Measurements from ENCODE around the gene CDCP1.

DNA sequence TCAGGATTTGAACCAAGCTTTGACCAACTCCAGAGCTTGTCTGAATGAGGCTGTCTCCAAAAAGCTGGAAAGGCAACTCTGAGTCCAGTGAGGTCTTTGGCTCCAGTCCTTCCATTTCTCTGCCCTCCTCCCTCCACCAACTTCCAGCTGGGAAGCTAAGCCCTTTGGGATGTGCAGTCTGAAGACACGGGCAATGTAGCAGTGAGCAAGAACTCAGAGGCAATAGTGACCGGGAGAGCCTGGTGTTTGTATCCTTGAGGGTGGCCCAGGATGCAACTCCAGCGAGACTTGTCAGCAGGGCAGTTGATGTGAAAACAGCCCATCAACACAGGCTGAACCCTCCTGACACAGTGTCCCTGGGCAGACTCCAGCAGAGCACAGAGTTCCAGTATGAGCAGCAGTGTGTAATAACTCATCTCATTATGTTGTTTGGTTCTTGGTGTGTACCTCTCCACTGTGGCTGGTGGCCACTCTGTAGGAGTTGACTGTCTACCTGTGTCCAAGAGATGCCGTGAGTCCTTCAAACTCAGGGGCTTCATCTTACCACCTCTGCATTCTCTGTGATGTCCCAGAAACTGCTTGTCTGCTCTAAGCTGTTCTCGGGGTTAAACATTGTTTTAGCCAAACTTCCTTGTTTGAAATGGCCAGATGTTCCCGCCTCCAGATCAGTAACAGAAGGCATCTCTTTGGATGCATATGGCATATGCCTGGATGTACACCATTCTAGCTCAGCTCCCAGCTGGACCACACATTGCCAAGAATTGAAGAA lies 6.6 kb downstream of the CDCP1 start:
- TF ChIP-seq, protein P1, sequence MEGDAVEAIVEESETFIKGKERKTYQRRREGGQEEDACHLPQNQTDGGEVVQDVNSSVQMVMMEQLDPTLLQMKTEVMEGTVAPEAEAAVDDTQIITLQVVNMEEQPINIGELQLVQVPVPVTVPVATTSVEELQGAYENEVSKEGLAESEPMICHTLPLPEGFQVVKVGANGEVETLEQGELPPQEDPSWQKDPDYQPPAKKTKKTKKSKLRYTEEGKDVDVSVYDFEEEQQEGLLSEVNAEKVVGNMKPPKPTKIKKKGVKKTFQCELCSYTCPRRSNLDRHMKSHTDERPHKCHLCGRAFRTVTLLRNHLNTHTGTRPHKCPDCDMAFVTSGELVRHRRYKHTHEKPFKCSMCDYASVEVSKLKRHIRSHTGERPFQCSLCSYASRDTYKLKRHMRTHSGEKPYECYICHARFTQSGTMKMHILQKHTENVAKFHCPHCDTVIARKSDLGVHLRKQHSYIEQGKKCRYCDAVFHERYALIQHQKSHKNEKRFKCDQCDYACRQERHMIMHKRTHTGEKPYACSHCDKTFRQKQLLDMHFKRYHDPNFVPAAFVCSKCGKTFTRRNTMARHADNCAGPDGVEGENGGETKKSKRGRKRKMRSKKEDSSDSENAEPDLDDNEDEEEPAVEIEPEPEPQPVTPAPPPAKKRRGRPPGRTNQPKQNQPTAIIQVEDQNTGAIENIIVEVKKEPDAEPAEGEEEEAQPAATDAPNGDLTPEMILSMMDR (IDR thresholded peaks at IDR 0.05; ENCODE audit: insufficient read depth, low read length, poor library complexity, severe bottlenecking): no peak
- no peak for TF ChIP-seq EZH2phosphoT487 (conservative IDR thresholded peaks at IDR 0.05; ENCODE audit: low read length)
